Esophagus squamous epithelium (tissue), 4 donors: ENCODE measurements around the gene PLXNB3.

Source experiments
- POLR2A ChIP-seq, 4 donors: fragments of 450-650 bp; IDR thresholded peaks; one replicate each; pipeline ENCODE4 v1.6.1; 2017; ENCODE audit warnings: antibody characterized with exemption in 4 of 4, mild to moderate bottlenecking in 4 of 4, moderate library complexity in 3 of 4
- TF ChIP-seq, protein P1 (sequence below), 6 experiments: fragments of 450-650 bp in 4 of 6; fragments of 200-600 bp in 2 of 6; sonication (generic) in 2 of 6; IDR thresholded peaks; one replicate each; pipeline ENCODE4 v1.5.1; 2016 to 2019; ENCODE audit warnings: antibody characterized with exemption in 6 of 6, mild to moderate bottlenecking in 4 of 6, moderate library complexity in 4 of 6

GRCh38 chrX:153818571-153819383, 54.7 kb downstream of the PLXNB3 start:
- TF ChIP-seq, protein P1, sequence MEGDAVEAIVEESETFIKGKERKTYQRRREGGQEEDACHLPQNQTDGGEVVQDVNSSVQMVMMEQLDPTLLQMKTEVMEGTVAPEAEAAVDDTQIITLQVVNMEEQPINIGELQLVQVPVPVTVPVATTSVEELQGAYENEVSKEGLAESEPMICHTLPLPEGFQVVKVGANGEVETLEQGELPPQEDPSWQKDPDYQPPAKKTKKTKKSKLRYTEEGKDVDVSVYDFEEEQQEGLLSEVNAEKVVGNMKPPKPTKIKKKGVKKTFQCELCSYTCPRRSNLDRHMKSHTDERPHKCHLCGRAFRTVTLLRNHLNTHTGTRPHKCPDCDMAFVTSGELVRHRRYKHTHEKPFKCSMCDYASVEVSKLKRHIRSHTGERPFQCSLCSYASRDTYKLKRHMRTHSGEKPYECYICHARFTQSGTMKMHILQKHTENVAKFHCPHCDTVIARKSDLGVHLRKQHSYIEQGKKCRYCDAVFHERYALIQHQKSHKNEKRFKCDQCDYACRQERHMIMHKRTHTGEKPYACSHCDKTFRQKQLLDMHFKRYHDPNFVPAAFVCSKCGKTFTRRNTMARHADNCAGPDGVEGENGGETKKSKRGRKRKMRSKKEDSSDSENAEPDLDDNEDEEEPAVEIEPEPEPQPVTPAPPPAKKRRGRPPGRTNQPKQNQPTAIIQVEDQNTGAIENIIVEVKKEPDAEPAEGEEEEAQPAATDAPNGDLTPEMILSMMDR (IDR thresholded peaks at IDR 0.05), result no peak
- TF ChIP-seq POLR2A (IDR thresholded peaks at IDR 0.05), result no peak
